CD4-positive, alpha-beta T cell treated with Interleukin-4 for 4 hours (primary cell): Measurements from ENCODE around the gene PSME3.
"Not testable (repeated sequence)": the region's sequence is repeated elsewhere in the genome, so short reads cannot be mapped to it uniquely, and the experiment has no call there.

Experiments
- DNase-seq: peaks from one replicate; pipeline ENCODE4 v3.0.0-alpha.2; 2020

Gene PSME3

GRCh38 chr17:42878924-42879595 lies 45.9 kb downstream of the PSME3 start:
- DNase-seq = no peak

- DNase-seq = no peak
Observed at GRCh38 chr17:42879596-42879985, 46.4 kb downstream of the PSME3 start.

GRCh38 chr17:42880776-42881310 lies 47.6 kb downstream of the PSME3 start:
- DNase-seq = no peak

DNA sequence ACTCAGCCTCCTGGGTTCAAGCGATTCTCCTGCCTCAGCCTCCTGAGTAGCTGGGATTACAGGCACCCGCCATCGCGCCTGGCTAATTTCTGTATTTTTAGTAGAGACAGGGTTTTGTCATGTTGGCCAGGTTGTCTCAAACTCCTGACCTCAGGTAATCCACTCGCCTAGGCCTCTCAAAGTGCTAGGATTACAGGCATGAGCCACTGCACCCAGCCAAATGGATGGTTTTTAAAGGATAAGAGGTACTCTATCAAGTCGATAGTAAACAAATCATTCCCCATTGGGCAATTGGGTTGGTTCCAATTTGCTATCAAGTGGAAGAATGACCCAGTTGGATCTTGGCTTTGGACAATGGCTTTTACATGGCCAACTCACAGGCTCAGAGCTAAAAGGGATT lies 48.5 kb downstream of the PSME3 start:
- DNase-seq = not testable (repeated sequence)

DNA sequence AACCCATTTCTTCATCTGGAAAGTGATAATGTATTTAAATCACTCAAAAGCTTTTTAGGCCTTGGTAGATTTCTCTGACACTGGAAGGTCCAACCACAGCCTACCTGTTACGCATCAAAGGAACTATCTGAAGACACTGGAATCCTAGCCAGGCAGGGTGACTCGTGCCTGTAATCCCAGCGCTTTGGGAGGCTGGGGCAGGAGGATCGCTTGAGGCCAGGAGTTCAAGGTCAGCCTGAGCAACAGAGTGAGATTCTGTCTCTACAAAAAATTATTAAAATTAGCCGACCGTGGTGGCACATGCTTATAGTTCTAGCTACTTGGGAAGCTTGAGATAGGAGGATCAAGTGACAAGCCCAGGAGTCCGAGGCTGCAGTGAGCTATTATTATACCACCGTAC lies 49.0 kb downstream of the PSME3 start:
- no peak for DNase-seq

DNA sequence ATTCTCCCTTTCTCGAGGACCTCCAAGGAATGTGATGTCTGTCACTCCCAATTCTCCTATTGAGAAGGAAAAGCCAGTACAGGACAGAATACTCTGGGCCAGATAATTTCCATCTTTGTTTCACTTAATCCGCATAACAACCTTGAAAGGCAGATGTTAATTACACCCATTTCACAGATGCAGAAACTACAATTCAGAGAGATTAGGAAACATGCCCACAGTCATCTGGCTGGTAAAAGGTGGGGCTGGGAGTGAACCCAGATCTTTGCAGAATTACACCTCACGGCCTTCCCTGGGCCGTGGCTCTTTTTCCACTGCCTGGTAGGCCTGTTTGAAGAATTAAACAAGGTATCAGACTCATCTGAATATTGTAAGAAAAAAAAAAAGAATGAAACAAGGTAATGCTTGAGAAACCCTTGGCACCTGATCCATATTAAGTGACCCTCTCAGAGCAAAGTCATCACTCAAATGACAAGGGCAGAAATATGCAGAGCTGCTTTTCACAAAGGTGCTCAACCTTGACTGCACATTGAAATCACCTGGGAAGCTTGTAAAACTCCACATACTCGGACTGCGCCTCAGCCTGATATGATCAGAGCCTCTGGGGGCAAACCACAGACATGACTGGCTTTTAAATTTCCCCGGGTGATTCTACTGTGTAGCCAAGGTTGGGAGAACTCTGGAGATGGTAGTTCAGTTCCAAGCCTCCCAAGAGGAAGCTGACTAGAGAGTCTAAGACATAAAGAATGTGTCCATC lies 50.8 kb downstream of the PSME3 start:
- no peak for DNase-seq

- not testable (repeated sequence) for DNase-seq
Observed at GRCh38 chr17:42885806-42886205, 52.6 kb downstream of the PSME3 start.

- DNase-seq = no peak
Observed at GRCh38 chr17:42886283-42887176, 53.3 kb downstream of the PSME3 start.

GRCh38 chr17:42889809-42890208 lies 56.6 kb downstream of the PSME3 start:
- DNase-seq = no peak

GRCh38 chr17:42891539-42892152 lies 58.4 kb downstream of the PSME3 start:
- DNase-seq = no peak

DNA sequence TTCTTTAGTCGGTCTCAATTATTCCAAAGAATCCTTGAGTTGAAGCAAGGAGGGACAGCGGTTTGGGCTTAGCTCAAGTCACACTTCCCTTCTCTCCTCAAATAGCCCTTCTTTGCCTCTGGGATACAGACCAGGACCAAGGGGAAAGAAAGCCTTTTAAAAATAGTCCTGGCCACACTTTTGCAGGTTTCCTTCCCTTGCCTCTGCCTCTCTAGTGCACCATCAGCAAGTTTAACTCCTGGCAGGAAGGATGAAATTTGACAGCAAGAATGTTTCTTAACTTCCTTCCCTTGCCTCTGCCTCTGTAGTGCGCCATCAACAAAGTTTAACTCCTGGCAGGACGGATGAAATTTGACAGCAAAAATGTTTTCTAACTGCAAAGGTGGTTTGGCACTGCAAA lies 60.2 kb downstream of the PSME3 start:
- no peak for DNase-seq
